Daoy (cell line): ENCODE data around the gene GLYATL2. TPM values are rescaled to one million over a fixed set of nuclear protein-coding genes. Genes with fewer than 3 reads are reported as not detected.
A peak's percentile ranks its signal among the peaks of the same experiment; 100 is the strongest.

Source experiments
- DNase-seq: peaks from one replicate; pipeline ENCODE4 v3.0.0-alpha.2; 2015; ENCODE audit warnings: low read depth
- total RNA-seq: library from RNA; depleted of rRNA; stranded (reverse); fragments of >200 nt; shearing (Covaris generic); gene quantifications from 2 replicates; pipeline ENCODE4 v1.2.3, GENCODE V29; 2014; rRNA removed

Gene GLYATL2, protein sequence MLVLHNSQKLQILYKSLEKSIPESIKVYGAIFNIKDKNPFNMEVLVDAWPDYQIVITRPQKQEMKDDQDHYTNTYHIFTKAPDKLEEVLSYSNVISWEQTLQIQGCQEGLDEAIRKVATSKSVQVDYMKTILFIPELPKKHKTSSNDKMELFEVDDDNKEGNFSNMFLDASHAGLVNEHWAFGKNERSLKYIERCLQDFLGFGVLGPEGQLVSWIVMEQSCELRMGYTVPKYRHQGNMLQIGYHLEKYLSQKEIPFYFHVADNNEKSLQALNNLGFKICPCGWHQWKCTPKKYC
- 0.17 and 0.92 TPM in 2 replicates for total RNA-seq

- no peak for DNase-seq
These were observed at the start of gene GLYATL2 for GRCh38 chr11:58844361-58845005. Gene GLYATL2 (minus strand): TSS chr11:58844704. CDS start chr11:58839612, 5,092 bp downstream.

DNA sequence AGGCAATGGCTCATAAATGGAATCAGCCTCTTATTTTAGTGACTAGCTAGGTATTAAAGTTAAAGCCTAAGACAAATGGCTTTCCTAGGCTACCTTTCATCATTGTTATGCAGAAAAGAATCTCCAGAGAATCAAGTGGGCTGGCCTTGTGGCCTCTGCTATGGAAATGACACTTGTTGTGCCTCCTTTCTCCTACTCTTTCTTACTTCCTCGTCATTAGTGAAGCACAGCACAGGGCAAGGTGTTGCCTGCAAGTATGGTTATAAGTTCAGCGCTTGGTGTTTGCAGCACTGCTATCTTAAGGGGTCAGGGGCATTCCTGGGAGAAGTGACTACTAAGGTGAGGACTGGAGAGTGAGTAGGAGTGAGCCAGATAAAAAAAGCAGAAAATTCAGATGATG, 49.4 kb upstream of the GLYATL2 start:
- no peak for DNase-seq

DNA sequence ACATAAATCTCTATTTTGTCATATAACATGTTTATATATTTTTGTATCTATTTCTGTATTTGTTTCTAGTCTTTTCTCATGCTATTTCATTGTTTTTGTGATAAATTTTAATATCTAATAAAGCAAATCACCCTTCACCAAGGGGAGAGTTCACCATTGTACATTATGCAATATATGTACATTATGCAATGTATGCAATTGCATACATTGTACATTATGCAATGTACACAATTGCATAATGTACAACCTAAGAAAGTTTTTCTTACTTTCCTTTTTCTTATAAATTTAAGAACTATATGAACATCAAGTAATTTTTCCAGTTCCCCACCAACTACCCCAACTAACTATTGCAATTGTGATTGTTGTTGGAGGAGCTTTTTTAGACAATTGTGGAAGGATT, 44.1 kb upstream of the GLYATL2 start:
- no peak for DNase-seq

- DNase-seq = no peak
These were observed 42.9 kb upstream of the GLYATL2 start for GRCh38 chr11:58887452-58887851.

GRCh38 chr11:58880625-58881024, 36.1 kb upstream of the GLYATL2 start:
- no peak for DNase-seq

GRCh38 chr11:58880166-58880565, 35.7 kb upstream of the GLYATL2 start:
- DNase-seq = no peak

- peak; percentile 10 for DNase-seq
These were observed 23.1 kb upstream of the GLYATL2 start for GRCh38 chr11:58867556-58867955.

GRCh38 chr11:58866788-58867187, 22.3 kb upstream of the GLYATL2 start:
- peak; percentile 13 for DNase-seq

DNA sequence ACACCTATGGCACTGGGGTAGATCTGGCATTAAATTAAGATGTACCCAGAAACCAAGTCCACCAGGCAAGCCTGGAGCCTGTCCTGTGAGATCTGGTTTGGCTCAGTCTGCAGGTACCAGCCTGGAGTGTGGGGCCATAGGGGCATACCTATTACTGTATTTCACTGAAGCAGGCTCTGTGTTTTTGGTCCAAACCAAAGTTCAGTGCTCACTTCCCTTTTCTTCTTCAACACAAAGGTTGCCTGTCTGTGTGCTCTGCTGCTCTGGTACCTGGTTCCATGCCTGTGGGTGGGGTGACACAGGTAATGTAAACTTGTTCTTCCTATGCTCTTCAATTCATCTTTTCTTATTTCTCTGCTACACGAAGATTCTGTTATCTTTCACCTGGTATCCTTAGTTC, 19.8 kb upstream of the GLYATL2 start:
- DNase-seq = no peak

GRCh38 chr11:58863697-58864096, 19.2 kb upstream of the GLYATL2 start:
- DNase-seq = no peak

DNA sequence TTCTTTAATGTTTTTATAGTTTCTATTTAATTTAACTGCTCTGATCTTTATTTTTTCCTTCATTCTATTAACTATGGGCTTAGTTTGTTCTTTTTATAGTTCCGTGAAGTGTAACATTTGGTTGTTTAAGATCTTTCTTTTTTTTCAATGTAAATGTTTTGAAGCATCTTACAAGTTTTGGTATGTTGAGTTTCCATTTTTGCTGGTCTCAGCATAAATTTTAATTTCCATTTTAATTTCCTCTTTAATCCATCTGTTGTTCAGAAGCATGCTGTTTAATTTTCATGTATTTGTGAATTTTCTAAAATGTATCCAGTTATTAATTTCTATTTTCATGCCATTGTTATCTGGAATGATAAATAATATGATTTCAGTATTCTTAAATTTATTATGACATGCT, 17.0 kb upstream of the GLYATL2 start:
- no peak for DNase-seq

DNA sequence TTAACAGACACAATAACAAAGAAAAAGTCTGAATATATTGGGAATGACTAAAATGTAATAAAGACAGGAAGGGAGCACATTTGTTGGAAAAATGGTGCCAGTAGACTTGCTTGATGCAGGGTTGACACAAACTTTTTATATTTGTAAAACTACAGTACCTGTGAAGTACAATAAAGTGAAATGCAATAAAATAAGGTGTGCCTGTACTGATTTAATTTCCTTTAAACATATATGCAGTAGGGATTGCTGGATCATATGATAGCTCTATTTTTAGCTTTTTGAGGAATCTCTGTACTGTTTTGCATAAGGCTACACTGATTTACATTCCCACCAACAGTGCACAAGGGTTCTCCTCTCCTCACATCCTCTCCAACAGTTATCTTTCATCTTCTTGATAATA, 12.3 kb upstream of the GLYATL2 start:
- DNase-seq = no peak

GRCh38 chr11:58845386-58845785, 882 bp upstream of the GLYATL2 start:
- DNase-seq = no peak

DNA sequence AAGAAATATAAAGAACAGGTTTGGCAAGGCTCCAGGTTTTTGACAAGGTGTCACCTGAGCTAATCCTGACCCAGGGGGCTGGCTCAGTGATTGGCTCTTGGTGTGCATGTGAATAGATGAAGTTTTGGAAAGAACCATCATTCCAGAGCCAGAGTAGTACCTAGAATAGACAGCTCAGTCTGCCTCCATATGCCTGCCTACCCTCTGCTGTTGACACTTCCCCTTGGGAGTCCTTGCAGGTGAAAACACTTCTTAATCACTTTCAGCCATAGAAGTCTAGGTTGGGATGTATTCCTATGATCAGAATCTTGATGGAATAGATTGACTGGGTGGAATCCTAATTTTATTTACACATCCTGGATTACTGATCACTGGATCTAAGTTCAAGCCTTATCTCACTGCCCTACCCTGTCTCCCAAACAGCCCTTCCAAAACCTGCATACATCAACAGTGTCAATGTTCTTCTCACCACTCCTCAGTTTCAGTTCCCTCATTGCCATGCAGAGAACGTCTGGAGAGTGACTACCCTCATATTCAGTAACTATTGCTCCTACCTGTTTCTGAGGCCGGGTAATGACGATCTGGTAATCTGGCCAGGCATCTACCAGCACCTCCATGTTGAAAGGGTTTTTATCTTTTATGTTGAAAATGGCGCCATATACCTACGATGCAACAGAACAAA, 6.7 kb downstream of the GLYATL2 start:
- DNase-seq = no peak

DNA sequence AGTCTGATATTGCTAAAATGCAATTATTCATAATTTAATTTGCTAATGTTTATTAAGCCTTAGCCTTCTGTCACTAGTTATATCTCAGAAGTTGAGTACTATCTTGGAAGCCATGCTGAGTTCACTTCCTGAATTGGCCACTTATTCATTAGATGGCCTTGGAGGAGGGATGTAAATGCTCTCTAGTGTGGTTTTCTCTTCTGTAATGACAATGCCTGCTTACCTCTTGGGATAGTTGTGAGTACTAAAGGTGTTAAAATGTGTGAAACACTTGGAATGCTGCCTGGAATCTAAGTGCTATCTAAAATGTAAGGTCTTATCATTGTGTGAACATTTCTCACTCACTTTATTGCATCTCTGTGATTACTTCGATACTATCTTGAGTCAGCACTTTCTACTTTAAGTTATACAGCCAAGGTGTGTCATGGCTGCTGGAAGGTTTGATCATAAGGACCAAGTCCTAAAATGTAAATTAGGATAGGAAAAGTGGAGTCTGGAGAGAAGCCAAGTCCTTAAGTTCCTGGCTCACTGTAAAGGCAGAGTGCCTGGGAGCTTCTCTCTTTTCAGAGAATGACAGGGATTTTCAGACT, 12.4 kb downstream of the GLYATL2 start:
- peak; percentile 7 for DNase-seq

GRCh38 chr11:58830673-58831301, 13.7 kb downstream of the GLYATL2 start:
- no peak for DNase-seq

GRCh38 chr11:58829786-58830185, 14.7 kb downstream of the GLYATL2 start:
- no peak for DNase-seq

- no peak for DNase-seq
These were observed 30.8 kb downstream of the GLYATL2 start for GRCh38 chr11:58813693-58814092.

GRCh38 chr11:58811499-58811898, 33.0 kb downstream of the GLYATL2 start:
- no peak for DNase-seq

DNA sequence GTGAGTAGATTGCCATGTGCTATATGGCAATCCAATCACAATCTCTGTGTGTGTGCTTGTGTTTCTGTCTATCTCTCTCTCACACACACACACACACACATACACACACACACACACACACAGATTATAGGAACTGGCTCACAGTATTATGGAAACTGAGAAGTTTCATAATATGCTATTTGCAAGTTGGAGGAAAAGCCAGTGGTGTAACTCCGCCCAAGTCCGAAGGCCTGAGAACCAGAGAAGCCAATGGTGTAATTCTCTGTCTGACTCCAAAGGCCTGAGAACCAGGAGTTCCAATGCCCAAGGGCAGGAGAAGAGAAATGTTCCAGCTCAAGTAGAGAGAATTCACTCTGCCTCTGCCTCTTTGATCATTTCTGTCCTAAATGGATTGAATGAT, 37.2 kb downstream of the GLYATL2 start:
- DNase-seq = no peak

DNA sequence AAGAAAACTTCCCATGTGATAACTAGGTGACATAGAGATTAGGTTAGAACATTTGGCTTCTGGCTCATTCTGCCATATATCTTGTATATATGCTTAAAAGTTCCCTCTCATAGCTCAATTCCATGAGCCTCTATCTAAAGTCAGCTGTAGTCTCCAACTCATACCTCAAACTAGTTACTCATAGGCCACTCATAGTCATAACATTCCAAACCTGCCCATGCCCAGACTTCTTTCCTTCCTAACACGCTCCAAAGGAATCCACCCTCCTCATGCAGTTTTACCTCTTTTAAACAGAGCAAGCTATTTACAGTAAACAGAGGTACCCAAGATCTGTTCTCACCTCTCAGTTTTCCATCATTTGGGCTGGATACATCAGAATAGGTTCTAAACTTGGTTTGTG, 39.4 kb downstream of the GLYATL2 start:
- no peak for DNase-seq

DNA sequence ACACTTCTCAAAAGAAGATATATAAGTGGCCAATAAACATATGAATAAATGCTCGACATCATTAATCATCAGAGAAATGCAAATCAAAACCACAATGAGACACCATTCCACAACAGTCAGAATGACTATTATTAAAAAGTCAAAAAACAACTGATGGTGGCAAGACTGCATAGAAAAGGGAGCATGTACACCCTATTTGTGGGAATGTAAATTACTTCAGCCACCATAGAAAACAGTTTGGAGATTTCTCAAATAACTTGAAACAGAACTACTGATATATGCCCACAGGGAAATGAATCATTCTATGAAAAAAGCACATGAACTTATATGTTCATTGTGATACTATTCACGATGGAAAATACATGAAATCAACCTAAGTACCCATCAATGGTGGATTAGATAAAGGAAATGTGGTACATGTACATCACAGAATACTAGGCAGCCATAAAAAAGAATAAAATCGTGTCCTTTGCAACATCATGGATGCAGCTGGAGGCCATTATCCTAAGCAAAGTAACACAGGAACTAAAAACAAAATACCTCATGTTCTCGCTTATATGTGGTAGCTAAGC, 42.4 kb downstream of the GLYATL2 start:
- DNase-seq = no peak
